Measurements from ENCODE around the gene AFF3. TPM values are rescaled to one million over a fixed set of nuclear protein-coding genes. Genes with fewer than 3 reads are reported as not detected.

Gene AFF3
- total and polyA plus RNA-seq, 4 experiments from 2014 or later = 0.63 to 4.6 (median 3.6) TPM

- H3K36me3 Mint-ChIP-seq = peaks cover 0 to 4% of the 10 kb centered on the region in 2 donors
- Histone ChIP-seq H3K4me3 (ENCODE audit: low read length in 2 of 2) (no peak overlapping the region), H3K27ac (ENCODE audit: low read depth, low read length) (no peak overlapping the region), H3K36me3 (ENCODE audit: insufficient read depth, low read length) (no peaks in the 10 kb centered on the region), H3K27me3 (ENCODE audit: insufficient read depth, low read length) (no peaks in the 10 kb centered on the region), H3K4me1 (ENCODE audit: insufficient read depth, low read length) (no peaks in the 10 kb centered on the region), H3K9me3 (ENCODE audit: control insufficient read depth in 1 of 2, low read length in 2 of 2) (no peaks in the 10 kb centered on the region)
- intact Hi-C loops (cut with micrococcal nuclease) = no loop called here
- peaks cover 0 to 7% (median 1%) of the 10 kb centered on the region in 8 donors for H3K9me3 Mint-ChIP-seq
- no peak for DNase-seq
- H3K4me3 Mint-ChIP-seq = no peak overlapping the region
- ChIA-PET CTCF (ENCODE audit: partially characterized antibody) (no interaction called here), POLR2A (ENCODE audit: partially characterized antibody) (no interaction called here)
- peaks cover 0 to 2% of the 10 kb centered on the region in 2 donors for H3K27me3 Mint-ChIP-seq
- no peak overlapping the region for H3K27ac Mint-ChIP-seq
- no peaks in the 10 kb centered on the region for H3K4me1 Mint-ChIP-seq
Measured at GRCh38 chr2:99784946-99785345, 357.4 kb downstream of the AFF3 start.

- H3K27ac Mint-ChIP-seq = no peak overlapping the region
- H3K4me1 ChIP-seq (ENCODE audit: insufficient read depth, low read length) = no peaks in the 10 kb centered on the region
- ChIA-PET CTCF (ENCODE audit: partially characterized antibody) (no interaction called here), POLR2A (ENCODE audit: partially characterized antibody) (no interaction called here)
- intact Hi-C loops (cut with micrococcal nuclease) = no loop called here
- H3K36me3 ChIP-seq (ENCODE audit: insufficient read depth, low read length) = no peaks in the 10 kb centered on the region
- peaks cover 0 to 4% of the 10 kb centered on the region in 2 donors for H3K36me3 Mint-ChIP-seq
- peaks cover 0 to 8% (median 5%) of the 10 kb centered on the region in 8 donors for H3K9me3 Mint-ChIP-seq
- DNase-seq = no peak
- H3K27me3 ChIP-seq (ENCODE audit: insufficient read depth, low read length) = no peaks in the 10 kb centered on the region
- H3K4me1 Mint-ChIP-seq = no peaks in the 10 kb centered on the region
- no peak overlapping the region for H3K4me3 Mint-ChIP-seq
- H3K9me3 ChIP-seq (ENCODE audit: control insufficient read depth in 1 of 2, low read length in 2 of 2) = no peaks in the 10 kb centered on the region
- no peak overlapping the region for H3K27ac ChIP-seq (ENCODE audit: low read depth, low read length)
- H3K4me3 ChIP-seq (ENCODE audit: low read length in 2 of 2) = no peak overlapping the region
- peaks cover 0 to 2% of the 10 kb centered on the region in 2 donors for H3K27me3 Mint-ChIP-seq
Measured at GRCh38 chr2:99784282-99784681, 358.1 kb downstream of the AFF3 start.

- Histone ChIP-seq H3K4me3 (ENCODE audit: low read length in 2 of 2) (no peak overlapping the region), H3K27me3 (ENCODE audit: insufficient read depth, low read length) (no peaks in the 10 kb centered on the region), H3K9me3 (ENCODE audit: control insufficient read depth in 1 of 2, low read length in 2 of 2) (no peaks in the 10 kb centered on the region), H3K4me1 (ENCODE audit: insufficient read depth, low read length) (no peaks in the 10 kb centered on the region), H3K36me3 (ENCODE audit: insufficient read depth, low read length) (no peaks in the 10 kb centered on the region), H3K27ac (ENCODE audit: low read depth, low read length) (no peak overlapping the region)
- peaks cover 2 to 19% (median 12%) of the 10 kb centered on the region in 8 donors for H3K9me3 Mint-ChIP-seq
- POLR2A ChIA-PET (ENCODE audit: partially characterized antibody) = no interaction called here
- no peak for DNase-seq
- H3K4me1 Mint-ChIP-seq = no peaks in the 10 kb centered on the region
- peaks cover 0 to 4% of the 10 kb centered on the region in 2 donors for H3K36me3 Mint-ChIP-seq
- H3K4me3 Mint-ChIP-seq = no peak overlapping the region
- H3K27me3 Mint-ChIP-seq = peaks cover 0 to 2% of the 10 kb centered on the region in 2 donors
- CTCF ChIA-PET (ENCODE audit: partially characterized antibody) = no interaction called here
- H3K27ac Mint-ChIP-seq = no peak overlapping the region
- intact Hi-C loops (cut with micrococcal nuclease) = no loop called here
Measured at GRCh38 chr2:99780276-99780675, 362.1 kb downstream of the AFF3 start.

GRCh38 chr2:99779276-99779675 lies 363.1 kb downstream of the AFF3 start:
- no peaks in the 10 kb centered on the region for H3K36me3 ChIP-seq (ENCODE audit: insufficient read depth, low read length)
- CTCF ChIA-PET (ENCODE audit: partially characterized antibody) = no interaction called here

GRCh38 chr2:99777656-99778290 lies 364.6 kb downstream of the AFF3 start:
- ChIA-PET CTCF (ENCODE audit: partially characterized antibody) (no interaction called here), POLR2A (ENCODE audit: partially characterized antibody) (no interaction called here)
- peaks cover 2 to 22% (median 15%) of the 10 kb centered on the region in 8 donors for H3K9me3 Mint-ChIP-seq
- no peaks in the 10 kb centered on the region for H3K36me3 ChIP-seq (ENCODE audit: insufficient read depth, low read length)
- H3K9me3 ChIP-seq (ENCODE audit: control insufficient read depth in 1 of 2, low read length in 2 of 2) = no peaks in the 10 kb centered on the region
- no peak overlapping the region for H3K4me3 Mint-ChIP-seq
- DNase-seq = no peak
- H3K36me3 Mint-ChIP-seq = peaks cover 0 to 4% of the 10 kb centered on the region in 2 donors
- no peak overlapping the region for H3K4me3 ChIP-seq (ENCODE audit: low read length in 2 of 2)
- no peaks in the 10 kb centered on the region for H3K4me1 Mint-ChIP-seq
- no peaks in the 10 kb centered on the region for H3K4me1 ChIP-seq (ENCODE audit: insufficient read depth, low read length)
- H3K27ac ChIP-seq (ENCODE audit: low read depth, low read length) = no peak overlapping the region
- H3K27me3 ChIP-seq (ENCODE audit: insufficient read depth, low read length) = no peaks in the 10 kb centered on the region
- no peak overlapping the region for H3K27ac Mint-ChIP-seq
- intact Hi-C loops (cut with micrococcal nuclease) = no loop called here
- H3K27me3 Mint-ChIP-seq = peaks cover 0 to 2% of the 10 kb centered on the region in 2 donors

More at GRCh38 chr2:99779276-99779675, 363.1 kb downstream of the AFF3 start:
- H3K4me3 ChIP-seq (ENCODE audit: low read length in 2 of 2) = no peak overlapping the region
- intact Hi-C loops (cut with micrococcal nuclease) = no loop called here
- DNase-seq = no peak
- H3K27ac ChIP-seq (ENCODE audit: low read depth, low read length) = no peak overlapping the region
- Mint-ChIP-seq H3K27ac (no peak overlapping the region), H3K4me1 (no peaks in the 10 kb centered on the region), H3K36me3 (peaks cover 0 to 4% of the 10 kb centered on the region in 2 donors), H3K4me3 (no peak overlapping the region), H3K9me3 (peaks cover 2 to 22% (median 13%) of the 10 kb centered on the region in 8 donors), H3K27me3 (peaks cover 0 to 2% of the 10 kb centered on the region in 2 donors)
- H3K9me3 ChIP-seq (ENCODE audit: control insufficient read depth in 1 of 2, low read length in 2 of 2) = no peaks in the 10 kb centered on the region
- no peaks in the 10 kb centered on the region for H3K4me1 ChIP-seq (ENCODE audit: insufficient read depth, low read length)
- POLR2A ChIA-PET (ENCODE audit: partially characterized antibody) = no interaction called here
- H3K27me3 ChIP-seq (ENCODE audit: insufficient read depth, low read length) = no peaks in the 10 kb centered on the region

- Histone ChIP-seq H3K27ac (ENCODE audit: low read depth, low read length) (no peak overlapping the region), H3K27me3 (ENCODE audit: insufficient read depth, low read length) (no peaks in the 10 kb centered on the region), H3K9me3 (ENCODE audit: control insufficient read depth in 1 of 2, low read length in 2 of 2) (no peaks in the 10 kb centered on the region), H3K36me3 (ENCODE audit: insufficient read depth, low read length) (no peaks in the 10 kb centered on the region), H3K4me3 (ENCODE audit: low read length in 2 of 2) (no peak overlapping the region), H3K4me1 (ENCODE audit: insufficient read depth, low read length) (no peaks in the 10 kb centered on the region)
- Mint-ChIP-seq H3K27me3 (peaks cover 0 to 2% of the 10 kb centered on the region in 2 donors), H3K36me3 (peaks cover 0 to 4% of the 10 kb centered on the region in 2 donors), H3K9me3 (peaks cover 2 to 22% (median 15%) of the 10 kb centered on the region in 8 donors), H3K4me3 (no peak overlapping the region), H3K27ac (no peak overlapping the region), H3K4me1 (no peaks in the 10 kb centered on the region)
- DNase-seq = no peak
- POLR2A ChIA-PET (ENCODE audit: partially characterized antibody) = no interaction called here
- intact Hi-C loops (cut with micrococcal nuclease) = no loop called here
- CTCF ChIA-PET (ENCODE audit: partially characterized antibody) = no interaction called here
Measured at GRCh38 chr2:99776906-99777646, 365.3 kb downstream of the AFF3 start.

- POLR2A ChIA-PET (ENCODE audit: partially characterized antibody) = no interaction called here
- intact Hi-C loops (cut with micrococcal nuclease) = no loop called here
- H3K4me1 Mint-ChIP-seq = no peaks in the 10 kb centered on the region
- Histone ChIP-seq H3K36me3 (ENCODE audit: insufficient read depth, low read length) (no peaks in the 10 kb centered on the region), H3K27me3 (ENCODE audit: insufficient read depth, low read length) (no peaks in the 10 kb centered on the region), H3K4me3 (ENCODE audit: low read length in 2 of 2) (no peak overlapping the region), H3K27ac (ENCODE audit: low read depth, low read length) (no peak overlapping the region), H3K4me1 (ENCODE audit: insufficient read depth, low read length) (no peaks in the 10 kb centered on the region), H3K9me3 (ENCODE audit: control insufficient read depth in 1 of 2, low read length in 2 of 2) (no peaks in the 10 kb centered on the region)
- H3K27ac Mint-ChIP-seq = no peak overlapping the region
- peaks cover 2% of the 10 kb centered on the region in 2 donors for H3K27me3 Mint-ChIP-seq
- H3K4me3 Mint-ChIP-seq = no peak overlapping the region
- CTCF ChIA-PET (ENCODE audit: partially characterized antibody) = no interaction called here
- DNase-seq = no peak
- H3K9me3 Mint-ChIP-seq = peaks cover 2 to 22% (median 15%) of the 10 kb centered on the region in 8 donors
- peaks cover 0 to 4% of the 10 kb centered on the region in 2 donors for H3K36me3 Mint-ChIP-seq
Measured at GRCh38 chr2:99776206-99776905, 366.0 kb downstream of the AFF3 start.

All from CD4-positive, alpha-beta memory T cell (primary cell).